IMR-90 (cell line): Measurements from ENCODE around the gene MTCL1. TPM values are rescaled to one million over a fixed set of nuclear protein-coding genes. Genes with fewer than 3 reads are reported as not detected.

Experiments
- ATAC-seq: fragments of 200-7000 bp; cut with Tn5 transposase; 2 replicates; pipeline ENCODE4 v1.9.1; 2020; ENCODE audit warnings: low read depth, mild to moderate bottlenecking, moderate library complexity
- BruUV-seq: library from RNA; stranded (reverse); fragments of 400-500 nt; replicated peaks from 2 replicates; lab custom pipeline; 2021; lab: Mats Ljungman, UMichigan
- CTCF ChIA-PET: fragments of 300-600 bp; formaldehyde crosslinking; extraction: SDS; loops from one replicate; lab custom pipeline; 2021; ENCODE audit warnings: antibody characterized with exemption; lab: Yijun Ruan, JAX
- POLR2A ChIA-PET: fragments of 300-600 bp; sonication (Branson Sonifier 250); formaldehyde crosslinking; loops from one replicate; lab custom pipeline; 2022; ENCODE audit warnings: antibody characterized with exemption; ENCODE audit not compliant: unreplicated experiment; lab: Charles Lee
- DNase-seq: peaks from one replicate; pipeline ENCODE4 v3.0.0; 2013
- H2AFZ ChIP-seq: replicated peaks from 2 replicates; pipeline ENCODE3; 2013; ENCODE audit warnings: low read length, mild to moderate bottlenecking; ENCODE audit not compliant: poor library complexity
- H2AK5ac ChIP-seq: 2 replicates; pipeline ENCODE4 v1.6.1; 2013; ENCODE audit warnings: low read depth, low read length, inconsistent platforms
- H2AK9ac ChIP-seq: replicated peaks from 2 replicates; pipeline ENCODE3; 2013; ENCODE audit warnings: mild to moderate bottlenecking, low read depth, low read length, moderate library complexity; ENCODE audit not compliant: poor library complexity
- H2BK120ac ChIP-seq: 2 replicates; pipeline ENCODE4 v1.6.1; 2013; ENCODE audit warnings: low read depth, low read length, inconsistent platforms
- H2BK15ac ChIP-seq: 3 replicates; pipeline ENCODE4 v1.6.1; 2013; ENCODE audit warnings: low read depth, low read length, inconsistent platforms
- H2BK20ac ChIP-seq: 2 replicates; pipeline ENCODE4 v1.6.1; 2013; ENCODE audit warnings: low read depth, mild to moderate bottlenecking, inconsistent platforms, low read length, moderate library complexity
- H2BK5ac ChIP-seq: 2 replicates; pipeline ENCODE4 v1.6.1; 2013; ENCODE audit warnings: mild to moderate bottlenecking, low read depth, low read length, inconsistent platforms; ENCODE audit not compliant: poor library complexity, severe bottlenecking
- H3K14ac ChIP-seq: replicated peaks from 2 replicates; pipeline ENCODE4 v1.6.1; 2013; ENCODE audit warnings: low read depth, low read length, inconsistent platforms
- H3K18ac ChIP-seq: 2 replicates; pipeline ENCODE4 v1.6.1; 2013; ENCODE audit warnings: low read depth, low read length, control low read depth
- H3K23ac ChIP-seq: 2 replicates; pipeline ENCODE4 v1.6.1; 2013; ENCODE audit warnings: low read depth, low read length, inconsistent platforms
- H3K27ac ChIP-seq: 2 replicates; pipeline ENCODE4 v1.5.1; 2013; ENCODE audit warnings: mild to moderate bottlenecking, control low read depth, low read length; ENCODE audit not compliant: insufficient read depth
- H3K27me3 ChIP-seq: 2 replicates; pipeline ENCODE4 v1.6.1; 2013; ENCODE audit warnings: low read length; ENCODE audit not compliant: control insufficient read depth, insufficient read depth
- H3K36me3 ChIP-seq: 2 replicates; pipeline ENCODE4 v1.6.1; 2013; ENCODE audit warnings: low read length, mixed read lengths; ENCODE audit not compliant: control insufficient read depth, insufficient read depth
- H3K4ac ChIP-seq: 2 replicates; pipeline ENCODE4 v1.6.1; 2013; ENCODE audit warnings: low read depth, low read length, inconsistent platforms
- H3K4me1 ChIP-seq: 2 replicates; pipeline ENCODE4 v1.6.1; 2013; ENCODE audit warnings: low read length, mixed read lengths; ENCODE audit not compliant: control insufficient read depth, insufficient read depth
- H3K4me2 ChIP-seq: 2 replicates; pipeline ENCODE4 v1.6.1; 2013; ENCODE audit warnings: low read depth, mild to moderate bottlenecking, control low read depth, low read length, moderate library complexity
- H3K4me3 ChIP-seq: 2 replicates; pipeline ENCODE4 v1.5.1; 2013; ENCODE audit warnings: low read depth, mild to moderate bottlenecking, control low read depth, low read length, moderate library complexity; ENCODE audit not compliant: insufficient read depth
- H3K56ac ChIP-seq: 2 replicates; pipeline ENCODE4 v1.6.1; 2013; ENCODE audit warnings: low read length, inconsistent platforms; ENCODE audit not compliant: insufficient read depth; ENCODE audit errors: extremely low read depth
- H3K79me1 ChIP-seq, 2 experiments: 2 replicates each; pipeline ENCODE4 v1.6.1; 2013; ENCODE audit warnings: low read length in 2 of 2, inconsistent platforms in 1 of 2, low read depth in 1 of 2
- H3K9ac ChIP-seq: 2 replicates; pipeline ENCODE4 v1.6.1; 2013; ENCODE audit warnings: low read depth, low read length, control low read depth
- H3K9me1 ChIP-seq: 2 replicates; pipeline ENCODE4 v1.6.1; 2013; ENCODE audit warnings: low read length, inconsistent platforms; ENCODE audit not compliant: insufficient read depth
- H3K9me3 ChIP-seq: 2 replicates; pipeline ENCODE4 v1.6.1; 2013; ENCODE audit warnings: low read length; ENCODE audit not compliant: control insufficient read depth, insufficient read depth
- H4K20me1 ChIP-seq: 2 replicates; pipeline ENCODE4 v1.6.1; 2013; ENCODE audit warnings: low read length, inconsistent platforms; ENCODE audit not compliant: insufficient read depth
- H4K5ac ChIP-seq: 2 replicates; pipeline ENCODE4 v1.6.1; 2013; ENCODE audit warnings: mild to moderate bottlenecking, low read depth, low read length, control low read depth
- H4K8ac ChIP-seq, 2 experiments: 2 replicates each; pipeline ENCODE4 v1.6.1; 2013; ENCODE audit warnings: low read depth in 2 of 2, low read length in 2 of 2, control low read depth in 1 of 2, inconsistent platforms in 1 of 2
- H4K91ac ChIP-seq: 2 replicates; pipeline ENCODE4 v1.6.1; 2013; ENCODE audit warnings: low read depth, low read length, inconsistent platforms; ENCODE audit not compliant: insufficient read depth
- BHLHE40 ChIP-seq: fragments of 150-350 bp; IDR thresholded peaks from 2 replicates; pipeline ENCODE4 v1.6.1; 2016; ENCODE audit warnings: mild to moderate bottlenecking, low read depth, low read length
- FOS ChIP-seq: fragments of 150-350 bp; IDR thresholded peaks from 2 replicates; pipeline ENCODE4 v1.6.1; 2016; ENCODE audit warnings: low read depth, low read length
- MAFK ChIP-seq: IDR thresholded peaks from 2 replicates; pipeline ENCODE4 v1.6.1; 2012; ENCODE audit warnings: low read depth, low read length, improper control_type of control experiment
- MAZ ChIP-seq: IDR thresholded peaks from 2 replicates; pipeline ENCODE4 v1.6.1; 2012; ENCODE audit warnings: low read depth, mild to moderate bottlenecking, low read length, improper control_type of control experiment, moderate library complexity, borderline replicate concordance
- RCOR1 ChIP-seq: IDR thresholded peaks from 2 replicates; pipeline ENCODE4 v1.6.1; 2012; ENCODE audit warnings: mild to moderate bottlenecking, low read length, improper control_type of control experiment; ENCODE audit not compliant: insufficient replicate concordance
- SMC3 ChIP-seq: fragments of 150-350 bp; IDR thresholded peaks from 2 replicates; pipeline ENCODE4 v1.6.1; 2016; ENCODE audit warnings: low read depth, mild to moderate bottlenecking, antibody characterized with exemption, low read length, moderate library complexity
- WGBS, 2 experiments: methylation state at CpG; one replicate each; pipeline versions ENCODE4 v1.1.5 to v1.1.7; 2013; ENCODE audit warnings: missing lambda C conversion rate in 2 of 2; ENCODE audit not compliant: insufficient read length in 1 of 2; ENCODE audit errors: extremely low coverage in 2 of 2; 5-methylcytosine and 5-hydroxymethylcytosine counted together
- dilution Hi-C: fragments of 300-500 bp; cut with HindIII; formaldehyde crosslinking; loops from one replicate; pipeline ENCODE4 v1.14.3; 2018; ENCODE audit warnings: low sequenced_read_pairs; ENCODE audit not compliant: unreplicated experiment
- in situ Hi-C: fragments of 300-500 bp; cut with MboI; formaldehyde crosslinking; loops from 3 replicates; pipeline ENCODE4 v1.14.3; 2019; ENCODE audit warnings: low sequenced_read_pairs, inconsistent platforms, mixed read lengths
- intact Hi-C: fragments of 100-400 bp; cut with micrococcal nuclease; formaldehyde crosslinking; loops from 2 replicates; pipeline ENCODE4 v1.10.0; 2022
- polyA plus RNA-seq, 3 experiments: library from polyadenylated mRNA; depleted of rRNA; stranded (reverse); fragments of >200 nt; gene quantifications; 2 replicates each; pipeline ENCODE4 v1.2.3, GENCODE V29; 2012; ENCODE audit warnings: low replicate concordance in 1 of 3
- total RNA-seq: library from RNA; depleted of rRNA; stranded (reverse); fragments of >200 nt; gene quantifications from 2 replicates; pipeline ENCODE4 v1.2.3, GENCODE V29; 2012
- TF ChIP-seq, protein P1 (sequence below): conservative IDR thresholded peaks from 2 replicates; pipeline ENCODE4 v1.5.1; 2012; ENCODE audit warnings: mild to moderate bottlenecking, low read depth, low read length, improper control_type of control experiment

MTCL1 gene
- total and polyA plus RNA-seq, 2 of the 4 experiments (the other 2 are of a cell fraction) = 29.0 to 45.3 TPM

DNA sequence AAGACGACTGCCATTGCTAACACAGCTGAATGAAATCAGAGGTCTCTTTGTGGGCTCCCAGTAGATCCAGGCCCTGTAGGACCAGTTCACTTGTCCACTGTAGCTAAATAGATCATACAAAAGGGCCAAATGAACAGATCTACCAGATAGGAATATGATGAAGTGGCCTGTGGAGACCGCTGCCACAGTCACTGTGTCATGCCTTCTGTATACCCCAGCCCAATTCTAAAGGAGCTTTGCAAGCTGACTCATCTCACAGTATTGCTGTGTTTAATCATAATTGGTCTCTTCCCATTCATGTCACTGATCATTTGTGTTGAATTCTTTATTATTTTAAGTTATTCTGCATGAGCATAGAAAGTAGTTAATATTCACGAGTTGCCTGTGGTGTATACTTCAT, 125.8 kb downstream of the MTCL1 start:
- BruUV-seq = no TSS peak
- TF ChIP-seq FOS (no peak), MAFK (no peak), RCOR1 (no peak), BHLHE40 (no peak), MAZ (no peak), SMC3 (no peak)
- TF ChIP-seq, protein P1, sequence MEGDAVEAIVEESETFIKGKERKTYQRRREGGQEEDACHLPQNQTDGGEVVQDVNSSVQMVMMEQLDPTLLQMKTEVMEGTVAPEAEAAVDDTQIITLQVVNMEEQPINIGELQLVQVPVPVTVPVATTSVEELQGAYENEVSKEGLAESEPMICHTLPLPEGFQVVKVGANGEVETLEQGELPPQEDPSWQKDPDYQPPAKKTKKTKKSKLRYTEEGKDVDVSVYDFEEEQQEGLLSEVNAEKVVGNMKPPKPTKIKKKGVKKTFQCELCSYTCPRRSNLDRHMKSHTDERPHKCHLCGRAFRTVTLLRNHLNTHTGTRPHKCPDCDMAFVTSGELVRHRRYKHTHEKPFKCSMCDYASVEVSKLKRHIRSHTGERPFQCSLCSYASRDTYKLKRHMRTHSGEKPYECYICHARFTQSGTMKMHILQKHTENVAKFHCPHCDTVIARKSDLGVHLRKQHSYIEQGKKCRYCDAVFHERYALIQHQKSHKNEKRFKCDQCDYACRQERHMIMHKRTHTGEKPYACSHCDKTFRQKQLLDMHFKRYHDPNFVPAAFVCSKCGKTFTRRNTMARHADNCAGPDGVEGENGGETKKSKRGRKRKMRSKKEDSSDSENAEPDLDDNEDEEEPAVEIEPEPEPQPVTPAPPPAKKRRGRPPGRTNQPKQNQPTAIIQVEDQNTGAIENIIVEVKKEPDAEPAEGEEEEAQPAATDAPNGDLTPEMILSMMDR = no peak
- peak overlapping the region; percentile 1; the same call in 1 of the 2 replicates for H3K14ac ChIP-seq
- no peak overlapping the region for H3K4me2 ChIP-seq
- peaks cover 28% of the 10 kb centered on the region for H3K36me3 ChIP-seq
- peak overlapping the region; percentile 54 for H2BK5ac ChIP-seq
- no peak overlapping the region; the same call in 1 of the 2 replicates for H2BK20ac ChIP-seq
- H2AK5ac ChIP-seq = peak overlapping the region; percentile 53
- H3K27ac ChIP-seq = peak overlapping the region; percentile 0; the same call in 1 of the 2 replicates
- peaks cover 15 to 59% of the 10 kb centered on the region in 2 experiments for H3K79me1 ChIP-seq
- peak overlapping the region in 1 of 2 experiments; percentile 25; a peak in 1 of 4 replicates for H4K8ac ChIP-seq
- peak overlapping the region; percentile 33; the same call in 1 of the 3 replicates for H2BK15ac ChIP-seq
- no peak overlapping the region for H4K91ac ChIP-seq
- H3K9me1 ChIP-seq = peaks cover 42% of the 10 kb centered on the region
- intact Hi-C loops = loop anchor here (10.0 kb wide), 1 partner anchor 224 kb away; no protein-coding TSS in a partner anchor
- H3K56ac ChIP-seq = no peak overlapping the region
- POLR2A ChIA-PET = interaction anchor here (0.6 kb wide), 1 partner anchor 585 kb away, joined by 3 read pairs; no protein-coding TSS in a partner anchor
- no peaks in the 10 kb centered on the region for H3K9me3 ChIP-seq
- CTCF ChIA-PET = interaction anchor here (0.6 to 0.7 kb wide), 2 partner anchors 30 to 79 kb away, joined by 3 read pairs; no protein-coding TSS in a partner anchor
- peak overlapping the region; percentile 62; the same call in 1 of the 2 replicates for H4K5ac ChIP-seq
- H3K27me3 ChIP-seq = no peaks in the 10 kb centered on the region
- H3K4me1 ChIP-seq = peaks cover 21% of the 10 kb centered on the region
- in situ Hi-C loops = no loop called here
- peak; percentile 45 for ATAC-seq
- H3K4me3 ChIP-seq = no peak overlapping the region
- H3K4ac ChIP-seq = peak overlapping the region; percentile 41
- H2AK9ac ChIP-seq = no peak overlapping the region
- H3K18ac ChIP-seq = peak overlapping the region; percentile 34; the same call in 1 of the 2 replicates
- H4K20me1 ChIP-seq = no peaks in the 10 kb centered on the region
- no peak overlapping the region for H3K23ac ChIP-seq
- DNase-seq = no peak
- dilution Hi-C loops = no loop called here
- H2BK120ac ChIP-seq = peak overlapping the region; percentile 13
- H2AFZ ChIP-seq = no peak overlapping the region
- WGBS, 2 experiments = 80% methylated on average over 1 of the region's 3 CpGs; no CpG with 5 or more reads in 1 of the 2 experiments
- no peak overlapping the region for H3K9ac ChIP-seq
